Esophagus muscularis mucosa (tissue), 3 donors: ENCODE results near the gene SMS.

ENCODE experiments used
- CTCF ChIP-seq, 3 experiments: fragments of 200-600 bp in 2 of 3; fragments of 450-650 bp in 1 of 3; sonication (generic) in 2 of 3; IDR thresholded peaks; one replicate each; pipeline ENCODE4 v1.5.1; 2017 to 2019; ENCODE audit warnings: antibody characterized with exemption in 3 of 3, mild to moderate bottlenecking in 2 of 3, moderate library complexity in 1 of 3
- EP300 ChIP-seq: sonication (generic); formaldehyde crosslinking; IDR thresholded peaks from one replicate; pipeline ENCODE4 v1.6.1; 2017; ENCODE audit warnings: antibody characterized with exemption

DNA sequence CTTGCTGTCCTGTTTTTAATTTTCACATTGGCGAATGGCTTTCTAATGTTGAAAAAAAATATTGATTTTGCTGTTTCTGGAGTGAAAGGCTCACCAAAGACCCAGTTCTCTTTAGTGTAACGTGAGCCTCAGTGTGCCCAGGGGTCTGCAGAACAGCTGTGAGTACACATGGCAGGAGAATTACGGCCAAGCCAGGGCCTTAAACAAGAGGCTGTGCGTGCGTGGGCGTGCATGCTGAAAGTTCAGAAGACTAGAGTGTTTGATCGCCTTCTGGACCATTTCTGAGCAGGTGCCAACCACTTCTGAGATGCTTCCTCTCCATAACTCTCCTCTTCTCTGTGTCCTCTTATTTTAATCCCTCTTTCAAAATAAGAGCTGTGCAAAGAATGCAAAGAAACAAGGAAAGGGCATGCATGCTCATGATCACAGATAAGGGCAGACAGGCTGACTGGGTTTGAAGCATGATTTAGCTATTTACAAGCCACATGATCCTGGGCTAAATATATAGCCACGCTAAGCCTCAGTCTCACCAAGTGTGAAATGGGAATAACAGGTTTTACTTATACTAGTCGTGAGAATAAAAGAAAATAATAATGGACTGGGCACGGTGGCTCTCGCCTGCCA lies 101.5 kb downstream of the SMS start:
- no peak for TF ChIP-seq EP300
- TF ChIP-seq CTCF (IDR thresholded peaks at IDR 0.05), result no peak
